HepG2 (cell line): ENCODE data around the gene ANKS1B.

Experiments used
- KDM1A ChIP-seq: IDR thresholded peaks from 2 replicates; pipeline ENCODE4 v1.6.1; 2016; ENCODE audit warnings: missing compliant biosample characterization
- POLR2A ChIP-seq, 2 experiments: IDR thresholded peaks; 2 replicates each; pipeline ENCODE4 v1.6.1; 2011; ENCODE audit warnings: low read depth in 2 of 2, low read length in 2 of 2, mild to moderate bottlenecking in 1 of 2, moderate library complexity in 1 of 2; ENCODE audit not compliant: insufficient read depth in 1 of 2
- TGIF2 ChIP-seq: IDR thresholded peaks from 2 replicates; pipeline ENCODE4 v1.6.1; 2016; ENCODE audit warnings: control low read depth, missing compliant biosample characterization
- U2AF1 ChIP-seq: fragments of 200-400 bp; formaldehyde crosslinking; optimal IDR thresholded peaks from 2 replicates; pipeline ENCODE3; 2017; ENCODE audit warnings: mild to moderate bottlenecking, low read depth, low read length
- ZNF770 ChIP-seq: sonication (generic); formaldehyde crosslinking; IDR thresholded peaks from 2 replicates; pipeline ENCODE4 v1.5.0; 2020; ENCODE audit warnings: mild to moderate bottlenecking, missing genetic modification reagents

GRCh38 chr12:99619389-99620158 lies 365.2 kb downstream of the ANKS1B start:
- TF ChIP-seq KDM1A (CRISPR knock-in tag) (no peak), ZNF770 (CRISPR knock-in tag) (no peak), POLR2A (IDR thresholded peaks at IDR 0.05; ENCODE audit: insufficient read depth in 1 of 2, low read depth in 2 of 2, low read length in 2 of 2) (no peak), TGIF2 (CRISPR knock-in tag) (no peak), U2AF1 (no peak)
